K562 (cell line): ENCODE data around the gene ZKSCAN3. TPM values are rescaled to one million over a fixed set of nuclear protein-coding genes. Genes with fewer than 3 reads are reported as not detected.
A peak's percentile ranks its signal among the peaks of the same experiment; 100 is the strongest.

Source experiments
- ATAC-seq: fragments of 200-7000 bp; cut with Tn5 transposase; 3 replicates; pipeline ENCODE4 v1.9.1; 2020; ENCODE audit warnings: moderate library complexity
- BruUV-seq: library from RNA; stranded (reverse); fragments of 400-500 nt; replicated peaks from 2 replicates; lab custom pipeline; 2021; lab: Mats Ljungman, UMichigan
- CTCF ChIA-PET: fragments of 300-600 bp; formaldehyde crosslinking; extraction: SDS; loops from one replicate; lab custom pipeline; 2021; ENCODE audit warnings: low intra/inter-chr PET ratio; lab: Yijun Ruan, JAX
- POLR2A ChIA-PET: fragments of 300-600, 350-650 bp; sonication (Branson Sonifier 250); formaldehyde crosslinking; extraction: SDS; loops from one replicate; lab custom pipeline; 2021; ENCODE audit warnings: antibody characterized with exemption, inconsistent platforms; lab: Yijun Ruan, JAX
- DNase-seq, 4 experiments: peaks; one replicate each; pipeline versions ENCODE4 v3.0.0 to v3.0.0-alpha.2; 2011 to 2018; ENCODE audit warnings: low spot score in 3 of 4, mixed read lengths in 3 of 4; ENCODE audit errors: extremely low read depth in 1 of 4
- FAIRE-seq: peaks from 2 replicates; lab custom pipeline; 2011; peaks lifted over from hg19 to GRCh38; lab: Jason Lieb, UNC
- H2AFZ ChIP-seq: 2 replicates; pipeline ENCODE4 v1.6.0; 2011; ENCODE audit warnings: low read depth, low read length, control low read depth, inconsistent platforms
- H3K27ac ChIP-seq: fragments of 200-600 bp; 3 replicates; pipeline ENCODE4 v1.8.0; 2011; ENCODE audit warnings: low read depth, mild to moderate bottlenecking, control low read depth, inconsistent platforms, low read length, moderate library complexity, mixed read lengths; ENCODE audit errors: extremely low read depth
- H3K27me3 ChIP-seq, 2 experiments: fragments of 300-600 bp in 1 of 2; 2 replicates in 1 of 2; 3 replicates in 1 of 2; pipeline versions ENCODE4 v1.6.0 to v1.8.0; 2011; ENCODE audit warnings: inconsistent platforms in 2 of 2, low read length in 2 of 2, mild to moderate bottlenecking in 1 of 2, mixed read lengths in 1 of 2, moderate library complexity in 1 of 2; ENCODE audit not compliant: control insufficient read depth in 2 of 2, insufficient read depth in 2 of 2
- H3K36me3 ChIP-seq: fragments of 300-600 bp; 3 replicates; pipeline ENCODE4 v1.8.0; 2011; ENCODE audit warnings: mild to moderate bottlenecking, low read length, inconsistent platforms; ENCODE audit not compliant: control insufficient read depth, insufficient read depth
- H3K4me1 ChIP-seq, 2 experiments: fragments of 200-600 bp in 1 of 2; replicated peaks in 1 of 2; 2 replicates in 1 of 2; 3 replicates in 1 of 2; pipeline versions ENCODE4 v1.5.1 to v1.8.0; 2011; ENCODE audit warnings: inconsistent platforms in 2 of 2, low read length in 2 of 2, mild to moderate bottlenecking in 1 of 2, mixed read lengths in 1 of 2, moderate library complexity in 1 of 2; ENCODE audit not compliant: control insufficient read depth in 2 of 2, insufficient read depth in 2 of 2
- H3K4me2 ChIP-seq: 2 replicates; pipeline ENCODE4 v1.6.1; 2011; ENCODE audit warnings: low read length, control low read depth, inconsistent platforms, mixed read lengths; ENCODE audit not compliant: insufficient read depth
- H3K4me3 ChIP-seq: fragments of 200-600 bp; sonication (generic), shearing (Covaris generic); 2 replicates; pipeline ENCODE4 v1.5.1; 2016; ENCODE audit warnings: control low read depth, inconsistent platforms
- H3K79me2 ChIP-seq: fragments of 200-600 bp; 3 replicates; pipeline ENCODE4 v1.8.0; 2011; ENCODE audit warnings: low read length, inconsistent platforms; ENCODE audit not compliant: control insufficient read depth, insufficient read depth
- H3K9ac ChIP-seq, 2 experiments: 2 replicates each; pipeline versions ENCODE4 v1.6.0 to v1.6.1; 2011; ENCODE audit warnings: low read depth in 2 of 2, low read length in 2 of 2, control low read depth in 1 of 2, inconsistent platforms in 1 of 2, mild to moderate bottlenecking in 1 of 2, mixed read lengths in 1 of 2; ENCODE audit not compliant: insufficient read depth in 1 of 2
- H3K9me1 ChIP-seq: one replicate; pipeline ENCODE4 v1.6.0; 2011; ENCODE audit warnings: inconsistent platforms, mild to moderate bottlenecking, low read length, moderate library complexity; ENCODE audit not compliant: control insufficient read depth, insufficient read depth
- H3K9me3 ChIP-seq: replicated peaks from 2 replicates; pipeline ENCODE4 v1.5.1; 2011; ENCODE audit warnings: low read depth, low read length, inconsistent platforms; ENCODE audit not compliant: control insufficient read depth, insufficient read depth
- H4K20me1 ChIP-seq: replicated peaks from 2 replicates; pipeline ENCODE4 v1.6.1; 2011; ENCODE audit warnings: low read length, inconsistent platforms, mixed read lengths; ENCODE audit not compliant: control insufficient read depth, insufficient read depth
- CUX1 ChIP-seq: fragments of 200-800 bp; sonication (Bioruptor generic); IDR thresholded peaks from 2 replicates; pipeline ENCODE4 v1.6.1; 2016; ENCODE audit warnings: missing genetic modification characterization, missing compliant biosample characterization
- KDM4B ChIP-seq, 2 experiments: fragments of 450-650 bp in 1 of 2; sonication (generic) in 1 of 2; IDR thresholded peaks; 2 replicates each; pipeline ENCODE4 v1.6.1; 2016 to 2017; ENCODE audit warnings: borderline replicate concordance in 2 of 2, antibody characterized with exemption in 1 of 2, low read depth in 1 of 2, mild to moderate bottlenecking in 1 of 2
- MYC ChIP-seq, 2 experiments: fragments of 250-450 bp in 1 of 2; sonication (Bioruptor Pico) in 1 of 2; IDR thresholded peaks; 2 replicates each; pipeline versions ENCODE4 v1.5.1 to v1.6.1; 2012 to 2021; ENCODE audit warnings: low read depth in 2 of 2, borderline replicate concordance in 1 of 2, improper control_type of control experiment in 1 of 2, low read length in 1 of 2, mild to moderate bottlenecking in 1 of 2, moderate library complexity in 1 of 2
- NR1H2 ChIP-seq: sonication (generic); formaldehyde crosslinking; IDR thresholded peaks from 2 replicates; pipeline ENCODE4 v1.4.0; 2020; ENCODE audit warnings: mild to moderate bottlenecking, missing genetic modification reagents
- SPI1 ChIP-seq: IDR thresholded peaks from 2 replicates; pipeline ENCODE4 v1.6.1; 2011; ENCODE audit warnings: low read depth, low read length, control low read depth, borderline replicate concordance
- STAG1 ChIP-seq: sonication (generic); formaldehyde crosslinking; IDR thresholded peaks from 2 replicates; pipeline ENCODE4 v1.5.0; 2020; ENCODE audit warnings: missing genetic modification reagents, borderline replicate concordance
- YY1 ChIP-seq, 3 experiments: IDR thresholded peaks; 2 replicates each; pipeline ENCODE4 v1.6.1; 2011; ENCODE audit warnings: low read length in 2 of 3, mild to moderate bottlenecking in 2 of 3, moderate library complexity in 2 of 3, borderline replicate concordance in 1 of 3, control low read depth in 1 of 3, low read depth in 1 of 3; ENCODE audit not compliant: insufficient read depth in 3 of 3, insufficient replicate concordance in 2 of 3, control insufficient read depth in 1 of 3, insufficient read length in 1 of 3; ENCODE audit errors: extremely low read depth in 1 of 3
- ZNF778 ChIP-seq: fragments of 450-650 bp; formaldehyde crosslinking; IDR thresholded peaks from 2 replicates; pipeline ENCODE4 v1.4.0; 2020; ENCODE audit warnings: mild to moderate bottlenecking, moderate library complexity
- in situ Hi-C: fragments of 300-500 bp; cut with MboI; formaldehyde crosslinking; loops from 4 replicates; pipeline ENCODE4 v1.15.0; 2018; ENCODE audit warnings: inconsistent platforms, mixed read lengths
- intact Hi-C: fragments of 100-400 bp; cut with micrococcal nuclease; formaldehyde crosslinking; loops from 2 replicates; pipeline ENCODE4 v1.14.2; 2022
- polyA plus RNA-seq, 8 experiments: library from polyadenylated mRNA; depleted of rRNA in 4 of 8; stranded (reverse) in 5 of 8; unstranded in 3 of 8; fragments of >200 nt; fragmentation: Nextera tagmentation in 2 of 8; fragmentation: Illumina TruSeq in 1 of 8; extraction: Ambion mirVana in 2 of 8; extraction: Trizol in 1 of 8; gene quantifications; 2 replicates each; pipeline versions ENCODE4 v1.2.1 to v1.2.3, GENCODE V29; 2011 to 2014; ENCODE audit warnings: inconsistent platforms in 1 of 8, missing spikeins in 1 of 8
- total RNA-seq, 7 experiments: library from RNA; depleted of rRNA in 6 of 7; stranded (reverse); fragments of >200 nt in 6 of 7; fragmentation: Illumina TruSeq in 2 of 7; extraction: Trizol in 2 of 7; gene quantifications; 2 replicates each; pipeline versions ENCODE4 v1.2.1 to v1.2.3, GENCODE V29; 2011 to 2021; ENCODE audit warnings: low replicate concordance in 1 of 7
- TF ChIP-seq, protein P1 (sequence below): sonication (generic); formaldehyde crosslinking; IDR thresholded peaks from 2 replicates; pipeline ENCODE4 v1.8.1; 2023; ENCODE audit warnings: mild to moderate bottlenecking, missing genetic modification reagents
- TF ChIP-seq, protein P2 (sequence below): fragments of 450-650 bp; formaldehyde crosslinking; IDR thresholded peaks from 2 replicates; pipeline ENCODE4 v1.4.0; 2022; ENCODE audit warnings: mild to moderate bottlenecking, moderate library complexity

ZKSCAN3 gene
- total and polyA plus RNA-seq, 9 of the 15 experiments (the other 6 are each of a cell fraction or from before 2014, with no cell fraction given), result 3.0 to 12.4 (median 10.2) TPM

- POLR2A ChIA-PET, result interaction anchor here (0.6 to 6.4 kb wide), 32 partner anchors 9 to 444 kb away, joined by 3 to 80 read pairs (median 6); partner anchors contain the start of genes PGBD1, ZKSCAN3, ZKSCAN4 and ZKSCAN8
- TF ChIP-seq, protein P1, sequence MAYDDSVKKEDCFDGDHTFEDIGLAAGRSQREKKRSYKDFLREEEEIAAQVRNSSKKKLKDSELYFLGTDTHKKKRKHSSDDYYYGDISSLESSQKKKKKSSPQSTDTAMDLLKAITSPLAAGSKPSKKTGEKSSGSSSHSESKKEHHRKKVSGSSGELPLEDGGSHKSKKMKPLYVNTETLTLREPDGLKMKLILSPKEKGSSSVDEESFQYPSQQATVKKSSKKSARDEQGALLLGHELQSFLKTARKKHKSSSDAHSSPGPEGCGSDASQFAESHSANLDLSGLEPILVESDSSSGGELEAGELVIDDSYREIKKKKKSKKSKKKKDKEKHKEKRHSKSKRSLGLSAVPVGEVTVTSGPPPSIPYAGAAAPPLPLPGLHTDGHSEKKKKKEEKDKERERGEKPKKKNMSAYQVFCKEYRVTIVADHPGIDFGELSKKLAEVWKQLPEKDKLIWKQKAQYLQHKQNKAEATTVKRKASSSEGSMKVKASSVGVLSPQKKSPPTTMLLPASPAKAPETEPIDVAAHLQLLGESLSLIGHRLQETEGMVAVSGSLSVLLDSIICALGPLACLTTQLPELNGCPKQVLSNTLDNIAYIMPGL (CRISPR knock-in tag), result no peak
- TF ChIP-seq NR1H2 (CRISPR knock-in tag), result no peak
- no peak for TF ChIP-seq STAG1
- TF ChIP-seq ZNF778, result no peak
- TF ChIP-seq KDM4B (IDR thresholded peaks at IDR 0.05; ENCODE audit: borderline replicate concordance in 2 of 2, low read depth in 1 of 2), result 0 out of 4 replicates have a peak, but pooled peaks of 1 of the 2 experiments have one; percentile 1
- TF ChIP-seq CUX1, result peak; percentile 79
- TF ChIP-seq SPI1, result peak; percentile 76; the same call in 1 of the 2 replicates
- peak; percentile 64; the same call in 1 of the 2 replicates for TF ChIP-seq MYC (IDR thresholded peaks at IDR 0.05; ENCODE audit: low read depth, low read length)
- TF ChIP-seq MYC (CRISPR knock-in tag; IDR thresholded peaks at IDR 0.05; ENCODE audit: borderline replicate concordance, low read depth), result no peak
- peak in 1 of 3 experiments; percentile 31 for TF ChIP-seq YY1 (IDR thresholded peaks at IDR 0.05; ENCODE audit: borderline replicate concordance in 1 of 3, control insufficient read depth in 1 of 3, extremely low read depth in 1 of 3, insufficient read depth in 3 of 3, insufficient read length in 1 of 3, insufficient replicate concordance in 2 of 3, low read depth in 1 of 3, low read length in 2 of 3)
- TF ChIP-seq, protein P2, sequence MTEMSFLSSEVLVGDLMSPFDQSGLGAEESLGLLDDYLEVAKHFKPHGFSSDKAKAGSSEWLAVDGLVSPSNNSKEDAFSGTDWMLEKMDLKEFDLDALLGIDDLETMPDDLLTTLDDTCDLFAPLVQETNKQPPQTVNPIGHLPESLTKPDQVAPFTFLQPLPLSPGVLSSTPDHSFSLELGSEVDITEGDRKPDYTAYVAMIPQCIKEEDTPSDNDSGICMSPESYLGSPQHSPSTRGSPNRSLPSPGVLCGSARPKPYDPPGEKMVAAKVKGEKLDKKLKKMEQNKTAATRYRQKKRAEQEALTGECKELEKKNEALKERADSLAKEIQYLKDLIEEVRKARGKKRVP (CRISPR knock-in tag), result 0 out of 2 replicates have a peak, but pooled peaks have one; percentile 4
Observed at GRCh38 chr6:28337121-28337520, 12.6 kb upstream of the ZKSCAN3 start.

More at GRCh38 chr6:28337121-28337520, 12.6 kb upstream of the ZKSCAN3 start:
- H3K27ac ChIP-seq, result peak overlapping the region; percentile 98
- peak overlapping the region; percentile 95 for H3K4me2 ChIP-seq
- no peaks in the 10 kb centered on the region for H3K36me3 ChIP-seq
- no peak for FAIRE-seq
- DNase-seq, result peak; percentile 38 to 63 (median 42)
- peak overlapping the region; percentile 61 for H2AFZ ChIP-seq
- intact Hi-C loops (loop anchor here (5.0 kb wide), 4 partner anchors 55 to 530 kb away; partner anchors contain the start of gene PGBD1), in situ Hi-C loops (no loop called here)
- H3K9ac ChIP-seq, result peak overlapping the region; percentile 60 to 99; a peak in 3 of 4 replicates
- H4K20me1 ChIP-seq, result no peaks in the 10 kb centered on the region
- no TSS peak for BruUV-seq
- ATAC-seq, result 0 out of 3 replicates have a peak, but pooled peaks have one; percentile 12
- peaks cover 23 to 43% of the 10 kb centered on the region in 2 experiments for H3K4me1 ChIP-seq
- no peaks in the 10 kb centered on the region for H3K27me3 ChIP-seq
- peaks cover 6% of the 10 kb centered on the region; the same call in 1 of the 2 replicates for H3K9me3 ChIP-seq
- H3K79me2 ChIP-seq, result peaks cover 37% of the 10 kb centered on the region
- no peaks in the 10 kb centered on the region for H3K9me1 ChIP-seq
- CTCF ChIA-PET, result interaction anchor here (0.6 kb wide), 1 partner anchor 477 kb away, joined by 4 read pairs; no protein-coding TSS in a partner anchor
- peak overlapping the region; percentile 69 for H3K4me3 ChIP-seq
